ENCODE data around the gene ZNF460.
"Not testable (repeated sequence)": the region's sequence is repeated elsewhere in the genome, so short reads cannot be mapped to it uniquely, and the experiment has no call there.

Gene ZNF460

GRCh38 chr19:57280165-57280961, at the start of gene ZNF460:
Gene ZNF460 (plus strand): TSS chr19:57280485. CDS start chr19:57280807, 322 bp downstream.
- peak; percentile 89 for FAIRE-seq

GRCh38 chr19:57231686-57232085, 48.6 kb upstream of the ZNF460 start:
- no peak for FAIRE-seq

DNA sequence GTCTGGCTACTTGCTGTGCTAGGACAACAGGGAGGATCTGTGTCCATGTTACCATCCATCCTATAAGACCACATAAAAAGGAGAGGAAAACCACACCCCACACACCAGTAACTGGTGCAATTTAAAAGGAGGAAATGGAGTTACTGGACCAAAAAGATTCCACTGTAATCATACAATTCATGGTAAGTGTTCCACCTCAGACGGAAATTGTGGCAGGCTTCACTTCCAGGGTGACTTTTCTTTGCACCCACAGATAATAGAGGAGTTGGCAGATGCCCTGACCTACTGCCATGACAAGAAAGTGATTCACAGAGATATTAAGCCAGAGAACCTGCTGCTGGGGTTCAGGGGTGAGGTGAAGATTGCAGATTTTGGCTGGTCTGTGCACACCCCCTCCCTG, 47.1 kb upstream of the ZNF460 start:
- FAIRE-seq, result no peak

DNA sequence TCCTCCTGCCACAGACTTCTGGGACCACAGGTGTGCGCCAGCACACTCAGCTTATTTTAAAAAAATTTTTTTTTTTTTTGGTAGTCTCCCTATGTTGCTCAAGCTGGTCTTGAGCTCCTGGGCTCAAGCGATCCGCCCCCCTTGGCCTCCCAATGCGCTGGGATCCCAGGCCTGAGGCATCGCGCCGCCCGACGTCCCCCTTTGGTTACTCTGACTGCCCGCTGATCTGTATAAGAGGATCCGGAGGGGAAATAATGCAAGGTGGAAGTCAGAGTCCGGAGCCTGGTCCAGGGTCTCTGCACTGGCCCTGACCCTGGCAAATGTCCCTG, 40.3 kb upstream of the ZNF460 start:
- FAIRE-seq, result no peak

- peak; percentile 90 for FAIRE-seq
These were observed 39.8 kb upstream of the ZNF460 start, which contains the start of gene ZNF805 for GRCh38 chr19:57240311-57241090. Gene ZNF805 (plus strand): TSS chr19:57240632. CDS start chr19:57240892, 260 bp downstream.

DNA sequence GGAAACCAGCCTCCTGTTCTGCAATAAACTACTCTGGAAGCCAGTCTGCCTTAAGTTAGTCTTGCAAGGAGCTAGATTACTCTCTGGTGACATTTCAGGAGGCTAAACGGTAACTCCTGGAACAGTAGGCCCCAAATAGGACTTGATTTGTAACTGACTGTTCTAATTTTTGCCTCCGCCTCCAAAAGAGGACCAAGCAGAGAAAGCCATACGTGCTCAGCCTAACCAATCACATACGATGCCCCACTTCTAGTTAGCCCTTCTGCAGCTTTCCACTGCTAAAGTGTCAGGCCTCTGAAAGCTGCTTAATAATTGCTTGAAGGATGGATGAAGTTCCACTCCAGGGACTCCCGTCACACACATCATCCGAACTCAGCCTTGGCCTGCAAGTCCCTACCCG, 39.1 kb upstream of the ZNF460 start:
- FAIRE-seq, result no peak

- FAIRE-seq, result no peak
These were observed 37.5 kb upstream of the ZNF460 start for GRCh38 chr19:57242821-57243220.

- FAIRE-seq, result no peak
These were observed 35.8 kb upstream of the ZNF460 start for GRCh38 chr19:57244513-57244912.

GRCh38 chr19:57245066-57245465, 35.2 kb upstream of the ZNF460 start:
- FAIRE-seq, result no peak

GRCh38 chr19:57245959-57246358, 34.3 kb upstream of the ZNF460 start:
- FAIRE-seq, result no peak

DNA sequence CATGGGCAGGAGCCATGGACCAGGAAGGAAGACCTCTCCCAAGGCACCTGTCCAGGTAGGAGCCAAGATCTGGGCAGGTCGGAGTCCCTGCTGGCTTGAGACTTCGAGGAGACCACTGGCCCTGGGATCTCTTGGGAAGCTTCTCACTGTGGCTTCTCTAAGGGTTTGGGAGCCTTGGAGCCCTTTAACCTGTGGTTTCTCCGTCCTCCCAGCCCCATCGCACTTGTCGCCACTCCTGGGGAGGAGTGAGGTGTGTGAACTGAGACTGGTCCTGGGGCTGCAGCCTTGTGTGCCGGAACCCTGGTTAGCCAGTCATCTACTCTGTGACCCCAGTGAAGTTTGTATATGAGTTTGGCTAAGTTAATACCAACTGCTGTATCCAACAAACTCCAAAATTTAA, 31.6 kb upstream of the ZNF460 start:
- FAIRE-seq, result no peak

DNA sequence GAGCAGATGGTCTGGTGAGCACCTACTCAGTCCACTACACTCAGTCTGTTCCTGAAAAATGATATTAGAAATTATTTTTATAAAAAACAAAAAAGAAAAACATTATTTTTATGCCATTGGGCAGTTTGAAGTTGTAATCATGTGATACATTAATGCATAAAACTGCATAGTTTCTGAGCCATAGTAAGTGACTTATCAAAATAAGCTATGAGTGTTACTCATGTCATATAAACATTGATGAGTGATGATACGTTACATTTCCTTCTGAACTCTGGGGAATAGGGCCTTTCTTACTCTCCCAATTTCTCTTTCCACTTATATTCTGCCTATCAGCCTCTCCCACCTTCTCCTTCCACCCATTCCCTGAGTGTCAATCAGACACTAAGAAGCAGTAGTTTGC, 31.0 kb upstream of the ZNF460 start:
- FAIRE-seq, result no peak

DNA sequence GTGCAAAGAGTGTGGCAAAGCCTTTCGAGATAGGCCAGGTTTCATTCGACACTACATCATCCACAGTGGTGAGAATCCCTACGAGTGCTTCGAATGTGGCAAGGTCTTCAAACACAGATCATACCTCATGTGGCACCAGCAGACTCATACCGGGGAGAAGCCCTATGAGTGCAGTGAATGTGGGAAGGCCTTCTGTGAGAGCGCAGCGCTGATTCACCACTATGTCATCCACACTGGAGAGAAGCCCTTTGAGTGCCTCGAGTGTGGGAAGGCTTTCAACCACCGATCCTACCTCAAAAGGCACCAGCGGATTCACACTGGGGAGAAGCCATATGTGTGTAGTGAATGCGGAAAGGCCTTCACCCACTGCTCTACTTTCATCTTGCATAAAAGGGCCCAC, 26.5 kb upstream of the ZNF460 start:
- FAIRE-seq, result not testable (repeated sequence)

GRCh38 chr19:57262044-57262443, 18.2 kb upstream of the ZNF460 start:
- FAIRE-seq, result no peak

DNA sequence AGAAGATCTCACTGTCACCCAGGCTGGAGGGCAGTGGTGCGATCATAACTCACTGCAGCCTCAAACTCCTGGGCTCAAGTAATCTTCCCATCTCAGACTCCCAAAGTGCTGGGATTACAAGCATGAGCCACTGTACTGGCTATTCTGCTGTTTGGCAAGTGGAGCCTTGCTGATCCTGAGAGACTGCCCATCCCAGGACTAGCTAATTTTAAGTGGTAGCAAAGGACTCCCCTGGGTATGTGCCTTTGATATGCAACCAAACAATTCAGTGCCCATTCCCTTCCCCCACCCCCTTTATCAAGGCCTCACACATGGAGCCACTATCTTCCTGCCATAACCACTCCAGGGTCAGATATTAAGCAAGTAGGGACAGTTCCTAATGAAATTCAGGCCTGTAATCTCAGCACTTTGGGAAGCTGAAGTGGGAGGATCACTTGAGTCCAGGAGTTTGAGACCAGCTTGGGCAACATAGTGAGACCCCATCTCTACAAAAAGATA, 17.0 kb upstream of the ZNF460 start:
- FAIRE-seq, result no peak

GRCh38 chr19:57267291-57267690, 13.0 kb upstream of the ZNF460 start:
- FAIRE-seq, result no peak

DNA sequence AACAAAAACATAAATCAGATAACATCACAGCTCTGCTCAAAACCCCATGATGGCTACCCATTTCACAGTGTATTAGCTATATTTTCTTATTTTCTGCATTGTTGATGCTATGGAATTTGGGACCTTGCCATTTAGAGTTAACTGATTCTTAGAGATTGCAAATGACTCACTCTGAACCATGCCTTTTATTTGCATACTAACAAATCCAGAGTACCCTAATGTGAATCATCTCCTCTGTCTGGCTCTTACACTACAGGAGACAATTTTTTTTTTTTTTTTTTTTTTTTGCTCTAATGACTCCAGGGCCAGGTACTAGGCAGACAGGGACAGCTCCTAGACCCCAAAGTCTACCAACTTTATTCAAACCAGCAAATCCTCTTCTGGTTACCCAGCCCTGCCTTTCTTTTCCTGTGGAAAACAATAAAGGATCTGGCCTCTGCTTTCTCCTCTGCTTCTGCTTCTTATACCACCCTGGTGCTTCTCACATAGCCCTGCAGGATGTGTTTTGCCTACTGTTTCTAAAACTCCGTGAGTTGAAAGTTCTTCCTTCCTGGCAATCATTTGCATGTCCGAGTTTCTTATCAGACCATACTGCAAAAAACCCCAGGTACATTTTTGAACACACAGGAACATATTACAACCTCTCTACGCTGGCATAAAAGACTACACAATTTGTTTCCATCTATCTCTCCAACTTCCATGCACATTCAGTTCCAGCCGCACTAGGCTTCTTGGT, 10.6 kb upstream of the ZNF460 start:
- no peak for FAIRE-seq

DNA sequence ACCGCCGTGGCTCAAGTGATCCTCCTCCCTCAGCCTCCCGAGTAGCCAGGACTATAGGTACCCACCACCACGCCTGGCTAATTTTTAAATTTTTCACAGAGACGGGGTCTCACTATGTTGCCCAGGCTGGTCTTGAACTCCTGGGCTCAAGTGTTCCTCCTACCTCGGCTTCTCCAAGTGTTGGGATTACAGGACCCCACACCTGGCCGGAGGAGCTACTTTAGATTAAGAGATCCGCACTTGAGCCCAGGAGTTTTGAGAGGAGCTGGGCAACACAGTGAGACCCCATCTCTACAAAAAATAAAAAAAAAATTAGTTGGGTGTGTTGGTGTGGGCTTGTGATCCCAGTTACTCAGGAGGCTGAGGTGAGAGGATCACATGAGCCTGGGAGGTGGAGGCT, 9.0 kb upstream of the ZNF460 start:
- FAIRE-seq, result no peak

DNA sequence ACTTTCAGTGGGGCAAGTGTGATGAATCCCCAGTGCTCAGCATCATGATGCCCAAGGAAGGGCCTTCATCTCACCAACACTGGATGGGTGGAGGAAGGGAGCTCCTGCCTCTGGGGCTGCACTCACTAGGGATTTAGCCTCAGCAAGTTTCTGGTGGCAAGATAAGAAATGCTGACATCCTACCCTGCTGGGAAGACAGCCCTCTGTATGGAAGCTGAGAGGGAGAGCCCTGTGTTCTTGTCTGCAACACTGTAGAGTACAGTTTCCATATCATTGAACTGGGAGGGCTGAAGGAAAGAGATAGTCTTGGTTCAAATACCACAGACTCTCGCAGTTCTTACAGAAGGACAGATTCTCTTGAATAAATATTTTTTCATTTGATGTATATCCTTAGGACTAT, 7.3 kb upstream of the ZNF460 start:
- no peak for FAIRE-seq

GRCh38 chr19:57276430-57276829, 3.9 kb upstream of the ZNF460 start:
- no peak for FAIRE-seq

GRCh38 chr19:57278481-57278880, 1.8 kb upstream of the ZNF460 start:
- FAIRE-seq, result not testable (repeated sequence)

DNA sequence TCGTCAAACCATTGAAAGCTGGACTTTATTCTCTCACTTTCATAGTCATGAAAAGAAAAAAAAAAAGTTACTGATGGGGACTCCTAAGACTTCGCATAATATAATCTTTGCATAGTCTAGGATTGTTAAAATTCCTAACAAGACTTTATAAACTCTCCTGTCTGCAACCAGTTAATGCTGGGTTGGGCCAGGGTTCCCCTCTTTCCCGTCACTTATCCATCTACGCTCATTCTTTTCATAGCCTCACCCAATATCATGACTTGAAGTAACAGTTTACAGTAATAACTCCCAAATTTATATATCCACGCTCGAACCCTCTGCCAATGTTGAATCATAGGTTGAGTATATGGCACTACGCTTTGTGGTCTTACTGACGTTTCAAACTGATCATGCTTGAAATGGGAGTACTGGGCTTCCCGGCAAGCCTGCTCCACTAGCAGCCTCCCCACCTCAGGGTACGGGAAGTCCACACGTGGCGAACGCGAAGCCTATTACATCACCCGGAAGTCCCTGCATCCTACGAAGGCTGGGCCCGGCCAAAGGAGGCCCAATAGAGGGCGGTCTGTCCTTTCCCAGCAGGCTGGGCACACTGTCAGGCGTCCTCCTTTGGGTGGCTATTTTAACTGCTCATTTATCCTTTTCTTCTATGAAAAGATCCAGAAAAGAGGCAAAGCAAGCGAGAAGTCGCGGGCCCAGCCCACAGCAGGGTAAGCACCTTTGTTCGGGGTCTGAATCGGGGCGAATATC, 694 bp upstream of the ZNF460 start:
- peak; percentile 59 for FAIRE-seq

GRCh38 chr19:57280962-57281400, 696 bp downstream of the ZNF460 start:
- FAIRE-seq, result no peak

All from A204.1 (cell line).